DOHH2 (cell line): ENCODE measurements around the gene IQSEC3.

ENCODE experiments used
- H3F3A ChIP-seq: fragments of 200-600 bp; sonication (generic), shearing (Covaris generic); 2 replicates; pipeline ENCODE4 v1.6.0; 2016; ENCODE audit warnings: antibody characterized with exemption, mild to moderate bottlenecking; ENCODE audit not compliant: control insufficient read depth, insufficient read depth
- H3K27ac ChIP-seq: fragments of 200-600 bp; sonication (generic); 2 replicates; pipeline ENCODE4 v1.5.1; 2014; ENCODE audit warnings: low read depth, mild to moderate bottlenecking, low read length, moderate library complexity
- H3K27me3 ChIP-seq: fragments of 200-600 bp; sonication (generic); 2 replicates; pipeline ENCODE4 v1.6.1; 2014; ENCODE audit warnings: mild to moderate bottlenecking, low read length, mixed read lengths; ENCODE audit not compliant: control insufficient read depth
- H3K36me3 ChIP-seq: fragments of 200-600 bp; sonication (generic); 2 replicates; pipeline ENCODE4 v1.6.1; 2014; ENCODE audit warnings: mild to moderate bottlenecking, low read length, moderate library complexity, mixed read lengths; ENCODE audit not compliant: control insufficient read depth
- H3K4me1 ChIP-seq: fragments of 200-600 bp; sonication (generic); 2 replicates; pipeline ENCODE4 v1.6.1; 2014; ENCODE audit warnings: mild to moderate bottlenecking, low read length, mixed read lengths; ENCODE audit not compliant: control insufficient read depth
- H3K4me2 ChIP-seq: fragments of 200-600 bp; sonication (generic); 2 replicates; pipeline ENCODE4 v1.6.0; 2014; ENCODE audit warnings: mild to moderate bottlenecking, low read length, moderate library complexity
- H3K4me3 ChIP-seq: fragments of 200-600 bp; sonication (generic); 2 replicates; pipeline ENCODE4 v1.5.1; 2014; ENCODE audit warnings: mild to moderate bottlenecking, low read length, mixed read lengths
- H3K79me2 ChIP-seq: fragments of 200-600 bp; sonication (generic); 2 replicates; pipeline ENCODE4 v1.6.1; 2014; ENCODE audit warnings: mild to moderate bottlenecking, low read length, mixed read lengths; ENCODE audit not compliant: control insufficient read depth
- H3K9me2 ChIP-seq: fragments of 200-600 bp; sonication (generic); replicated peaks from 2 replicates; pipeline ENCODE4 v1.6.1; 2014; ENCODE audit warnings: mild to moderate bottlenecking, low read length, mixed read lengths; ENCODE audit not compliant: control insufficient read depth
- H3K9me3 ChIP-seq: fragments of 200-600 bp; sonication (generic); 2 replicates; pipeline ENCODE4 v1.6.1; 2014; ENCODE audit warnings: antibody characterized with exemption, low read length, mixed read lengths; ENCODE audit not compliant: control insufficient read depth, insufficient read depth
- H4K20me1 ChIP-seq: fragments of 200-600 bp; sonication (generic); 2 replicates; pipeline ENCODE4 v1.6.0; 2014; ENCODE audit warnings: low read depth, mild to moderate bottlenecking, antibody characterized with exemption, low read length, moderate library complexity; ENCODE audit not compliant: control insufficient read depth, insufficient read depth
- EZH2phosphoT487 ChIP-seq: fragments of 200-600 bp; sonication (generic); IDR thresholded peaks from 2 replicates; pipeline ENCODE4 v1.6.1; 2017; ENCODE audit warnings: borderline replicate concordance, mild to moderate bottlenecking, antibody characterized with exemption, low read length, moderate library complexity, mixed read lengths
- TF ChIP-seq, protein P1 (sequence below): fragments of 200-600 bp; sonication (generic); IDR thresholded peaks from one replicate; pipeline ENCODE4 v1.5.1; 2014; ENCODE audit warnings: antibody characterized with exemption, mild to moderate bottlenecking, low read depth, low read length; ENCODE audit not compliant: poor library complexity, severe bottlenecking

IQSEC3 gene

DNA sequence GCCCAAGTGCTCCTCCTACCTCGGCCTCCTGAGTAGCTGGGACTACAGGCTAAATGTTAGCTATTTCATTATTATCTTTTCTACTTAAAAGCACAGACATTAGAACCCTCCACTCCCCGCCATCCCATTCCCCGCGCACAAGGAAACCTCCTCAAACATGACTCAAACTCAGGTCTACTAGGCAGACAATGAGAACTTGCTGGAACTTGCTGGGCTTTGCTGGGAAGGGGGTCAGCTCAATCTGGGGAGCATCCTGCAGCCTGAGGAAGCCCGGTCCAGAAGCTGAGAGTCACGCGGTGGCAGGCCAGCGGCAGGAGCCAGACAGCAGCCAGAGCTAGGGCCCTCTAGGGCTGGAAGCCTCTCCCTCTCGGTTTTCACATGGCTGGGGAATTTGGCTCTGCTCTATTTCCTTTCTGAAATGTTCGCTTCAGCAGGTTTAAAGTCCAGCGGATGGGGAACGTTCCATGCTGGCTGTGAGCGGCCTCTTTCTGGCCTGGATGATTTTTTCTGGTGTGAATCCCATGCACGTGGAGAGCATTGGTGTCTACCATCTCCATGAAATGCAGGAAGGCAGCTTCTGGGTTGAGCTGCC is 78.9 kb downstream of the IQSEC3 start:
- H3K9me3 ChIP-seq = no peaks in the 10 kb centered on the region
- H3K27me3 ChIP-seq = no peaks in the 10 kb centered on the region; the same call in 1 of the 2 replicates
- no peak overlapping the region for H3K27ac ChIP-seq
- no peak overlapping the region for H3K4me2 ChIP-seq
- no peaks in the 10 kb centered on the region for H4K20me1 ChIP-seq
- TF ChIP-seq, protein P1, sequence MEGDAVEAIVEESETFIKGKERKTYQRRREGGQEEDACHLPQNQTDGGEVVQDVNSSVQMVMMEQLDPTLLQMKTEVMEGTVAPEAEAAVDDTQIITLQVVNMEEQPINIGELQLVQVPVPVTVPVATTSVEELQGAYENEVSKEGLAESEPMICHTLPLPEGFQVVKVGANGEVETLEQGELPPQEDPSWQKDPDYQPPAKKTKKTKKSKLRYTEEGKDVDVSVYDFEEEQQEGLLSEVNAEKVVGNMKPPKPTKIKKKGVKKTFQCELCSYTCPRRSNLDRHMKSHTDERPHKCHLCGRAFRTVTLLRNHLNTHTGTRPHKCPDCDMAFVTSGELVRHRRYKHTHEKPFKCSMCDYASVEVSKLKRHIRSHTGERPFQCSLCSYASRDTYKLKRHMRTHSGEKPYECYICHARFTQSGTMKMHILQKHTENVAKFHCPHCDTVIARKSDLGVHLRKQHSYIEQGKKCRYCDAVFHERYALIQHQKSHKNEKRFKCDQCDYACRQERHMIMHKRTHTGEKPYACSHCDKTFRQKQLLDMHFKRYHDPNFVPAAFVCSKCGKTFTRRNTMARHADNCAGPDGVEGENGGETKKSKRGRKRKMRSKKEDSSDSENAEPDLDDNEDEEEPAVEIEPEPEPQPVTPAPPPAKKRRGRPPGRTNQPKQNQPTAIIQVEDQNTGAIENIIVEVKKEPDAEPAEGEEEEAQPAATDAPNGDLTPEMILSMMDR = no peak
- no peak for TF ChIP-seq EZH2phosphoT487
- no peaks in the 10 kb centered on the region for H3K36me3 ChIP-seq
- H3K4me3 ChIP-seq = no peak overlapping the region
- H3F3A ChIP-seq = no peaks in the 10 kb centered on the region
- no peaks in the 10 kb centered on the region for H3K4me1 ChIP-seq
- no peaks in the 10 kb centered on the region for H3K9me2 ChIP-seq
- H3K79me2 ChIP-seq = no peaks in the 10 kb centered on the region

DNA sequence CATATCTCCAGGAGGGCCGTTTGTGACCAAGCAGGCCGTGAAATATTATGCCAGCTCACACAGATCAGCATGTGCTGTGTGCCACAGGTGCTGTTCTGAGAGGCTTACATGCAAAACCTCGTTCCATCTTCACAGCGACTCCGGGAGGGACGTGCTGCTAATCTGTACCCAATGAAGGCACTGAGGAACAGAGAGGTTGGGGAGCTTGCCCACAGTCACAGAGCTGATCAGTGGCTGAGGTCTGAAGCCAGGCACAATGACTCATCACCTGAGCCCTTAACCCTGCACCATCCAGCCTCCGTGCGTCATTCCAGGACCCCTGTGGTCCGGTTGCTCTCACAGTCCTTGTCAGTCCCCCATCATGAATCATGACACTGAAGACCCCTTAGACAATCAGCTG is 80.7 kb downstream of the IQSEC3 start:
- H3F3A ChIP-seq = no peaks in the 10 kb centered on the region
- no peaks in the 10 kb centered on the region for H3K4me1 ChIP-seq
- H4K20me1 ChIP-seq = no peaks in the 10 kb centered on the region
- no peaks in the 10 kb centered on the region for H3K79me2 ChIP-seq
- no peaks in the 10 kb centered on the region for H3K9me2 ChIP-seq
- no peaks in the 10 kb centered on the region for H3K36me3 ChIP-seq
- no peaks in the 10 kb centered on the region for H3K9me3 ChIP-seq
- no peak overlapping the region for H3K27ac ChIP-seq
- no peak overlapping the region for H3K4me3 ChIP-seq
- no peak overlapping the region for H3K4me2 ChIP-seq
- TF ChIP-seq, protein P1 = no peak
- TF ChIP-seq EZH2phosphoT487 = no peak
- no peaks in the 10 kb centered on the region; the same call in 1 of the 2 replicates for H3K27me3 ChIP-seq

DNA sequence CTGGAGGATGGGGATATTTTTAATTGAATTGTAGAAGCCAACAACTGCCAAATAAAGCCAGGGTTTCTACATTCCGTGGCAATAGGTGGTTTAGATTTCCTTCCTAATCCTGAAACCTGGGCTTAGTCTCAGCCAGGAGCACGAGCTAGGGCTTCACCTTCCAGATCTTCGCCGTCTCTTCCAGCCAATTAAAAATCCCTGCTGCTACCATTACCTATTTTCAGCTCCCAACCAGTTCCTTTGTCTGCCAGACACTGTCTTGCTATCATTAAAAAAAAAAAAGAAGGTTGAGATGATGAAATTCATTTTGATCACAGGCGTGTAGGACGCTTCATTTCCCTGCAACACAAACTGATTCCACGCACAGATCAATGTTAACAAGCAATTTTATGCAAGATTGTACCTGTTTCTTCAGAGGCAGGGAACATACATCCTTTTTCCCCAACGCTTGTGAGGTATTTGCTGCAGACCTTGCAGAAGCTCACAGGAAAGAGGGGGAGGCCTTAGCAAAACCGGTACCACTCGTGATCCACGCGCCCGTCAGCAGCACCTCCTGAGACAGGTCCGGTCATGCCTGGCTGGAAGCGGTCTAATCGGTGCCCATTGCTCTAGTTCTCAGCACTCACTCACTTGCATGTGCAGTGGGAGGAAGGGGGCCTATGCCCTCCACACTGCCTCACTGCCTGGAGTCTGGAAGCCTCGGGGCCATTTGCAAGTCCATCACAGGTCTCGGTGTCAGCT is 82.3 kb downstream of the IQSEC3 start:
- Histone ChIP-seq H3K9me2 (no peaks in the 10 kb centered on the region), H3K9me3 (no peaks in the 10 kb centered on the region), H3K36me3 (no peaks in the 10 kb centered on the region), H3K4me1 (no peaks in the 10 kb centered on the region), H3K27ac (no peak overlapping the region), H3K4me2 (no peak overlapping the region), H3K4me3 (no peak overlapping the region), H3K27me3 (no peaks in the 10 kb centered on the region), H3F3A (no peaks in the 10 kb centered on the region), H3K79me2 (no peaks in the 10 kb centered on the region), H4K20me1 (no peaks in the 10 kb centered on the region)
- TF ChIP-seq, protein P1 = no peak
- TF ChIP-seq EZH2phosphoT487 = no peak
